AG04449 (cell line): ENCODE results near the gene SLC43A1.
A peak's percentile ranks its signal among the peaks of the same experiment; 100 is the strongest.

Source experiments
- CTCF ChIA-PET: fragments of 350-600 bp; formaldehyde crosslinking; extraction: SDS; loops from one replicate; lab custom pipeline; 2021; ENCODE audit warnings: antibody characterized with exemption; lab: Yijun Ruan, JAX
- POLR2A ChIA-PET: fragments of 400-600, 350-600 bp; formaldehyde crosslinking; extraction: SDS; loops from one replicate; lab custom pipeline; 2020; ENCODE audit warnings: antibody characterized with exemption, inconsistent platforms; lab: Yijun Ruan, JAX
- DNase-seq: peaks from one replicate; pipeline ENCODE4 v3.0.0-alpha.2; 2010; ENCODE audit warnings: low read depth, low spot score
- H3K4me3 ChIP-seq: 2 replicates; pipeline ENCODE4 v1.5.1; 2011; ENCODE audit warnings: low read depth, mild to moderate bottlenecking, control low read depth, low read length
- TF ChIP-seq, protein P1 (sequence below): IDR thresholded peaks from one replicate; pipeline ENCODE4 v1.5.1; 2011; ENCODE audit warnings: mild to moderate bottlenecking, moderate library complexity, low read length, control low read depth, inconsistent platforms; ENCODE audit not compliant: insufficient read depth; ENCODE audit errors: missing control alignments

The SLC43A1 gene

GRCh38 chr11:57484141-57484710 is 31.3 kb downstream of the SLC43A1 start:
- ChIA-PET CTCF (interaction anchor here (0.7 to 11.0 kb wide), 28 partner anchors 9 to 1040 kb away, joined by 3 to 191 read pairs (median 6); partner anchors contain the start of genes RTN4RL2, SLC43A1 and TIMM10), POLR2A (no interaction called here)
- TF ChIP-seq, protein P1, sequence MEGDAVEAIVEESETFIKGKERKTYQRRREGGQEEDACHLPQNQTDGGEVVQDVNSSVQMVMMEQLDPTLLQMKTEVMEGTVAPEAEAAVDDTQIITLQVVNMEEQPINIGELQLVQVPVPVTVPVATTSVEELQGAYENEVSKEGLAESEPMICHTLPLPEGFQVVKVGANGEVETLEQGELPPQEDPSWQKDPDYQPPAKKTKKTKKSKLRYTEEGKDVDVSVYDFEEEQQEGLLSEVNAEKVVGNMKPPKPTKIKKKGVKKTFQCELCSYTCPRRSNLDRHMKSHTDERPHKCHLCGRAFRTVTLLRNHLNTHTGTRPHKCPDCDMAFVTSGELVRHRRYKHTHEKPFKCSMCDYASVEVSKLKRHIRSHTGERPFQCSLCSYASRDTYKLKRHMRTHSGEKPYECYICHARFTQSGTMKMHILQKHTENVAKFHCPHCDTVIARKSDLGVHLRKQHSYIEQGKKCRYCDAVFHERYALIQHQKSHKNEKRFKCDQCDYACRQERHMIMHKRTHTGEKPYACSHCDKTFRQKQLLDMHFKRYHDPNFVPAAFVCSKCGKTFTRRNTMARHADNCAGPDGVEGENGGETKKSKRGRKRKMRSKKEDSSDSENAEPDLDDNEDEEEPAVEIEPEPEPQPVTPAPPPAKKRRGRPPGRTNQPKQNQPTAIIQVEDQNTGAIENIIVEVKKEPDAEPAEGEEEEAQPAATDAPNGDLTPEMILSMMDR: no peak
- H3K4me3 ChIP-seq: no peak overlapping the region
- DNase-seq: no peak

- no peak overlapping the region; the same call in 1 of the 2 replicates for H3K4me3 ChIP-seq
- CTCF ChIA-PET: interaction anchor here (0.7 to 11.0 kb wide), 28 partner anchors 9 to 1040 kb away, joined by 3 to 191 read pairs (median 6); partner anchors contain the start of genes RTN4RL2, SLC43A1 and TIMM10
- POLR2A ChIA-PET: interaction anchor here (1.1 kb wide), 1 partner anchor 30 kb away, joined by 3 read pairs; no protein-coding TSS in a partner anchor
- TF ChIP-seq, protein P1: no peak
- DNase-seq: no peak
Measured at GRCh38 chr11:57483562-57483918, 32.0 kb downstream of the SLC43A1 start.

- POLR2A ChIA-PET: interaction anchor here (0.7 to 1.1 kb wide), 2 partner anchors 31 to 169 kb away, joined by 3 read pairs; no protein-coding TSS in a partner anchor
- TF ChIP-seq, protein P1: peak; percentile 82
- no peak for DNase-seq
- CTCF ChIA-PET: interaction anchor here (0.7 to 11.0 kb wide), 33 partner anchors 8 to 1030 kb away, joined by 3 to 191 read pairs (median 5); partner anchors contain the start of genes RTN4RL2, SLC43A1 and TIMM10
- peak overlapping the region; percentile 48 for H3K4me3 ChIP-seq
Measured at GRCh38 chr11:57482782-57483561, 32.5 kb downstream of the SLC43A1 start.

GRCh38 chr11:57481915-57482781 is 33.4 kb downstream of the SLC43A1 start:
- DNase-seq: no peak
- TF ChIP-seq, protein P1: no peak
- peak overlapping the region; percentile 48 for H3K4me3 ChIP-seq
- POLR2A ChIA-PET: interaction anchor here (0.7 to 1.1 kb wide), 2 partner anchors 31 to 170 kb away, joined by 3 read pairs; no protein-coding TSS in a partner anchor
- CTCF ChIA-PET: interaction anchor here (0.7 to 11.0 kb wide), 18 partner anchors 8 to 162 kb away, joined by 3 to 191 read pairs (median 6); partner anchors contain the start of genes RTN4RL2 and TIMM10

DNA sequence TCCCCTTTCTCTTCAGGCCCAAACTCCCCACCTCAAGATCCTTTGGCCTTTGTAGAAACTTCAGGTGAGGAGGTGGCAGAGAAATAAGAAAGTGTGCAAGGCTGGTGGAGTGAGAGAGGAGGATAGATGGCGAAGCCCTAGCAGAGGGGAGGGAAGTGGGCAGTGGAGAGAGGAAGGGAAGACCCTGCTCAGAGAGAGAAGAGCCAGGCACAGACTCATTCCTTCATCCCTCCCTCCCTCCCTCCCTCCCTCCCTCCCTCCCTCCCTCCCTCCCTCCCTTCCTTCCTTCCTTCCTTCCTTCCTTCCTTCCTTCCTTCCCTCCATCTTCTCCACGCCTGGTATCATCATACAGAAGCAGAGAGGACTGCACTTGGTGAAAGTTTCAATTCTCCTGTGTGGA is 34.2 kb downstream of the SLC43A1 start:
- no peak for DNase-seq
- H3K4me3 ChIP-seq: no peak overlapping the region
- ChIA-PET CTCF (interaction anchor here (1.0 to 11.0 kb wide), 10 partner anchors 8 to 136 kb away, joined by 3 to 191 read pairs (median 4); partner anchors contain the start of genes RTN4RL2, SLC43A1 and TIMM10), POLR2A (no interaction called here)
- TF ChIP-seq, protein P1: no peak
